Mesothelial cell of epicardium (in vitro differentiated cells): ENCODE results near the gene BUD31. TPM values are rescaled to one million over a fixed set of nuclear protein-coding genes. Genes with fewer than 3 reads are reported as not detected.

Experiments used
- DNase-seq, 2 experiments: peaks; one replicate each; pipeline ENCODE4 v3.0.0; 2021; ENCODE audit warnings: low spot score in 2 of 2; ENCODE audit not compliant: unreplicated experiment in 2 of 2
- H3K27ac Mint-ChIP-seq: 2 replicates; pipeline ENCODE4 v1.8.0; 2021; ENCODE audit warnings: mixed read lengths
- H3K27me3 Mint-ChIP-seq: 2 replicates; pipeline ENCODE4 v1.8.0; 2021; ENCODE audit warnings: low read depth, mixed read lengths
- H3K36me3 Mint-ChIP-seq: 2 replicates; pipeline ENCODE4 v1.8.0; 2021; ENCODE audit warnings: mixed read lengths
- H3K4me1 Mint-ChIP-seq: 2 replicates; pipeline ENCODE4 v1.8.0; 2021; ENCODE audit warnings: mixed read lengths
- H3K4me3 Mint-ChIP-seq: 2 replicates; pipeline ENCODE4 v1.8.0; 2021; ENCODE audit warnings: mild to moderate bottlenecking, moderate library complexity, mixed read lengths
- H3K9me3 Mint-ChIP-seq: 2 replicates; pipeline ENCODE4 v1.8.0; 2021; ENCODE audit warnings: mixed read lengths
- total RNA-seq: library from RNA; stranded (reverse); gene quantifications from 3 replicates; pipeline ENCODE4 v1.2.1, GENCODE V29; 2021
- TF ChIP-seq, protein P1 (sequence below): fragments of 200-600 bp; sonication (generic); IDR thresholded peaks from one replicate; pipeline ENCODE4 v1.5.0; 2021; ENCODE audit warnings: antibody characterized with exemption; ENCODE audit not compliant: unreplicated experiment

Gene BUD31
- total RNA-seq, 1 donor from 2014 or later, result 63.1 TPM

DNA sequence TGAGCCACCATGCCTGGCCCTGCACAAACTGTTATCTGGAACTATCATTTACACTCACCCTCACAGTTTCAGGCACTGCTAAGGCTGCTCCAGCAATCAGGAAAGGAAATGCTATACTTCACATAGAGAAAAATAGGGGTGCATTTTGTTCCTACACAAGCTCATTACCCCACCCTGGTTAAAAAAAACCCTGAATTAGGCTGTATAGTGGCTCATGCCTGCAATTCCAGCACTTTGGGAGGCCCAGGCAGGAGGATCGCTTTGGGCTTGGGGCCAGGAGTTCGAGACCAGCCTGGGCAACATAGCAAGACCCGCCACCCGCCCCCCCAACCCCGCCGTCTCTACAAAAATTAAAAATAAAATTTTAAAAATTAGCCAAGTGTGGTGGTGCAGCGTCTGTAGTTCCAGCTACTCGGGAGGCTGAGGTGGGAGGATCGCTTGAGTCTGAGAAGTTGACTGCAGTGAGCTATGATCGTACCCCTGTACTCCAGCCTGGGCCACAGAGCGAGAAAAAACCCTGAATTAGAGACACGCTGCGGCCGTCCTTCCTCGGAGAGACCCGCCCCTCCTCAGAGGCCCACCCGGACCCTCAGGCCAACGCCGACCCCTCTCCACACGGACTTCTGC is 29.3 kb downstream of the BUD31 start:
- Mint-ChIP-seq H3K4me3 (peak overlapping the region; percentile 98), H3K27ac (peak overlapping the region; percentile 99), H3K27me3 (no peaks in the 10 kb centered on the region), H3K4me1 (peaks cover 18% of the 10 kb centered on the region), H3K9me3 (no peaks in the 10 kb centered on the region), H3K36me3 (peaks cover 13% of the 10 kb centered on the region)
- no peak for DNase-seq
- TF ChIP-seq, protein P1, sequence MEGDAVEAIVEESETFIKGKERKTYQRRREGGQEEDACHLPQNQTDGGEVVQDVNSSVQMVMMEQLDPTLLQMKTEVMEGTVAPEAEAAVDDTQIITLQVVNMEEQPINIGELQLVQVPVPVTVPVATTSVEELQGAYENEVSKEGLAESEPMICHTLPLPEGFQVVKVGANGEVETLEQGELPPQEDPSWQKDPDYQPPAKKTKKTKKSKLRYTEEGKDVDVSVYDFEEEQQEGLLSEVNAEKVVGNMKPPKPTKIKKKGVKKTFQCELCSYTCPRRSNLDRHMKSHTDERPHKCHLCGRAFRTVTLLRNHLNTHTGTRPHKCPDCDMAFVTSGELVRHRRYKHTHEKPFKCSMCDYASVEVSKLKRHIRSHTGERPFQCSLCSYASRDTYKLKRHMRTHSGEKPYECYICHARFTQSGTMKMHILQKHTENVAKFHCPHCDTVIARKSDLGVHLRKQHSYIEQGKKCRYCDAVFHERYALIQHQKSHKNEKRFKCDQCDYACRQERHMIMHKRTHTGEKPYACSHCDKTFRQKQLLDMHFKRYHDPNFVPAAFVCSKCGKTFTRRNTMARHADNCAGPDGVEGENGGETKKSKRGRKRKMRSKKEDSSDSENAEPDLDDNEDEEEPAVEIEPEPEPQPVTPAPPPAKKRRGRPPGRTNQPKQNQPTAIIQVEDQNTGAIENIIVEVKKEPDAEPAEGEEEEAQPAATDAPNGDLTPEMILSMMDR, result no peak

DNA sequence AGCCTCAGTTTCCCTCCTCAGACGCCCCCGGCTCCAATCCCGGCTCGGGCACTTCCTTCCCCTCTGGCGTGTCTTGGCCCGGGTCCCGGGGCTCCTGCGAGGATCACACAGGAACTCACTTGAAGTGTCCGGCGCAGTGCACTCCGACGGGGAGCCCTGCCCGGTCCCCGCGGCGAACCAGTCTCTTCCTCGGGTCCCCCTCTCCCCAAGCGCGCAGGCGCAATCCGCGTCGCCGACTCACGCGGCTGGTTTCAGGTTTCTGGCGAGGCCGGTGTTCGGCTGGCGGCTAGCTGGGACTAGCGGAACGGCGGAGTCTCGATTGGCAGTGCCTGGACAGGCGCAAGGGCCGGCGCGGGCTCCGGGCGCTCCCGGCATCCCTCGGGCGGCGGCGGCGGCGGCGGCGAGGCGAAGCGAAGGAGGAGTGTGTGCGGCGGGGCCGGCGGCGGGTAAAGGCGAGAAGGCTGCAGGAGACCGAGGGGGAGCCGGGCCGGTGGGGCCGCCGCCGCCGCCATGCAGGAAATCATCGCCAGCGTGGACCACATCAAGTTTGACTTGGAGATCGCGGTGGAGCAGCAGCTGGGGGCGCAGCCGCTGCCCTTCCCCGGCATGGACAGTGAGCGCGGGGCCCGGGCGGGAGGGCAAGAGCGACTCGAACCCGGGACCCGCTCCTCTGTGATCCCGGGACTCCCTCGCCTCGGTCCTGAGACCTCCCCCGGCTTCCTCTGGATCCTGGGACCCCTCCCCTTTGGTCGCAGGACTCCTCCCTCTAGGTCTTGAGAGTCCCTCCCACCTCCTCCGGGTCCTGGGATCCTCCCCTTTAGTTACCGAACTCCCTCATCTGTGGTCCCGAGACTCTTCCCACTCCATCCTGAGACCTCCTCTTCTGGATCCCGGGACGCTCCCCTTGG is 30.1 kb downstream of the BUD31 start, which contains the start of the genes CPSF4 and PTCD1:
TSS of gene CPSF4 (plus strand) at position 371 of the 908 bp plus-strand sequence. CDS start at position 511, 140 bp downstream.
TSS of gene PTCD1 (minus strand) at position 226 of the 908 bp plus-strand sequence. CDS start 3,556 bp downstream, outside the sequence.
- TF ChIP-seq, protein P1, result no peak
- Mint-ChIP-seq H3K27ac (peak within 1 kb of the TSS; percentile 99), H3K4me1 (peaks cover 18% of the 10 kb centered on the region), H3K9me3 (no peaks in the 10 kb centered on the region), H3K27me3 (no peaks in the 10 kb centered on the region), H3K36me3 (peaks cover 12% of the 10 kb centered on the region), H3K4me3 (peak within 1 kb of the TSS; percentile 98)
- DNase-seq, result peak; percentile 92 to 97

DNA sequence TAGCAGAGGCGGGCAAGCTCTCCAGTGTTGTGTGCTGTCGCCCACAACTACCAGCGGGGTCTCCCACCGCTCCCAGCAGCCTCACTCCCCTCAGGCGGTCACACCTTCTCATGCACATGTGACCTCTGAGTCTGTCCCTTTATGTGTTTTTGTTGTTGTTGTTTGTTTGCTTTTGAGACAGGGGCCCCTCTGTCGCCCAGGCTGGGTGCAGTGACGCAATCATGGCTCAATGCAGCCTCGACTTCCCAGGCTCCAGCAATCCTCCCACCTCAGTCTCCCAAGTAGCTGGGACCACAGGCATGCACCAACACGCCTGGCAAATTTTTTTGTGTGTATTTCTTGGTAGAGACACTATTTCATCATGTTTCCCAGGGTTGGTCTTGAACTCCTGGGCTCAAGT is 31.4 kb downstream of the BUD31 start:
- Mint-ChIP-seq H3K27me3 (no peaks in the 10 kb centered on the region), H3K4me1 (peaks cover 18% of the 10 kb centered on the region), H3K27ac (peak overlapping the region; percentile 87), H3K36me3 (peaks cover 16% of the 10 kb centered on the region), H3K9me3 (no peaks in the 10 kb centered on the region), H3K4me3 (peak overlapping the region; percentile 98)
- TF ChIP-seq, protein P1, result no peak
- no peak for DNase-seq

DNA sequence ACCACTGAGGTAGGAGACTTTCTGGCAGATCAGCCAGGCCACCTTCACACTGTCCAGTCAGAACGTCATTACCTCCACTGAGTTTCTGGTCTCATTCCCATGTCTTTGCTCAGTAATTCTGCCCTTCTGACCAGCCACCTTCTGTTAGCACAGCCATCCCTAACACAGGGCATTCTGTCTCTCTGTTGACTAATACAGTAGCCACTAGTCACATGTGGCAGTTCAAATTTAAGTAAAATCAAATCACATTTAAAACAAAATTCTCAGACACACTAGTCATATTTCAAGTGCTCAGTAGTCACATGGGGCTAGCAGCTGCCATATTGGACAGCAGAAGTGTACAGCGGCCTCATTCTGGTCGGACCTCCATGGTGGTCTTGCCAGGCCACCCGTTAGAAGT is 37.3 kb downstream of the BUD31 start:
- H3K4me1 Mint-ChIP-seq, result peaks cover 2% of the 10 kb centered on the region
- DNase-seq, result no peak
- H3K4me3 Mint-ChIP-seq, result no peak overlapping the region
- no peak overlapping the region for H3K27ac Mint-ChIP-seq
- H3K27me3 Mint-ChIP-seq, result no peaks in the 10 kb centered on the region
- no peaks in the 10 kb centered on the region for H3K9me3 Mint-ChIP-seq
- TF ChIP-seq, protein P1, result no peak
- peaks cover 32% of the 10 kb centered on the region for H3K36me3 Mint-ChIP-seq

DNA sequence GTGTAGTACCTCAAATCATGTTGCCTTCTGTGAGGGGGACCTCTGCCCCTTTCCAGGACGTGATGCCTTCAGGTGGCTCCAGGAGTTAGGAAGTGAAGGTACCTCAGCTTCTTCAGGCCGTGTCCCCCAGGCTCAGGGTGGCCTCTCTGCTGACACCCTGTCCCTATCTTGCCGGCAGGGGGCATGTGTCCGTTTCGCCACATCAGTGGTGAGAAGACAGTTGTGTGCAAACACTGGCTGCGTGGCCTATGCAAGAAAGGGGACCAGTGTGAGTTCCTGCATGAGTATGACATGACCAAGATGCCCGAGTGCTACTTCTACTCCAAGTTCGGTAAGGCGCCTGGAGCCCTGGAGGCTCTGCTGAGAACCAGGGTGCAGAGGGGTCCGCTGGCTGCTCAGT is 39.2 kb downstream of the BUD31 start:
- Mint-ChIP-seq H3K36me3 (peaks cover 28% of the 10 kb centered on the region), H3K9me3 (no peaks in the 10 kb centered on the region), H3K27ac (no peak overlapping the region), H3K27me3 (no peaks in the 10 kb centered on the region), H3K4me1 (no peaks in the 10 kb centered on the region), H3K4me3 (no peak overlapping the region)
- TF ChIP-seq, protein P1, result no peak
- DNase-seq, result no peak
